GM12878 (cell line): ENCODE measurements around the gene PKN2. TPM values are rescaled to one million over a fixed set of nuclear protein-coding genes. Genes with fewer than 3 reads are reported as not detected.
A peak's percentile ranks its signal among the peaks of the same experiment; 100 is the strongest.

Experiments used
- ATAC-seq: fragments of 200-7000 bp; cut with Tn5 transposase; 3 replicates; pipeline ENCODE4 v1.9.1; 2020; ENCODE audit warnings: mild to moderate bottlenecking, moderate library complexity
- BruUV-seq: library from RNA; stranded (reverse); fragments of 400-500 nt; replicated peaks from 2 replicates; lab custom pipeline; 2021; lab: Mats Ljungman, UMichigan
- CTCF ChIA-PET: fragments of 300-600 bp; sonication (Branson Sonifier 250); formaldehyde crosslinking; extraction: SDS; loops from one replicate; lab custom pipeline; 2021; ENCODE audit warnings: inconsistent platforms; lab: Yijun Ruan, JAX
- POLR2A ChIA-PET: fragments of 350-600 bp; formaldehyde crosslinking; extraction: SDS; loops from one replicate; lab custom pipeline; 2021; ENCODE audit warnings: inconsistent platforms; lab: Charles Lee
- RAD21 ChIA-PET: fragments of 300-600 bp; sonication (Branson Sonifier 250); formaldehyde crosslinking; loops from one replicate; lab custom pipeline; 2023; ENCODE audit warnings: antibody characterized with exemption; ENCODE audit not compliant: unreplicated experiment; lab: Charles Lee
- SMC1A ChIA-PET: fragments of 300-600 bp; sonication (Branson Sonifier 250); formaldehyde crosslinking; loops from one replicate; lab custom pipeline; 2023; ENCODE audit not compliant: unreplicated experiment, uncharacterized antibody; lab: Charles Lee
- DNase-seq: peaks from one replicate; pipeline ENCODE4 v3.0.0-alpha.2; 2011; ENCODE audit warnings: low read depth, low spot score
- FAIRE-seq: peaks from 3 replicates; lab custom pipeline; 2011; peaks lifted over from hg19 to GRCh38; lab: Jason Lieb, UNC
- H2AFZ ChIP-seq: 2 replicates; pipeline ENCODE4 v1.6.0; 2011; ENCODE audit warnings: low read depth, low read length, control low read depth; ENCODE audit not compliant: control insufficient read depth
- H3K27ac ChIP-seq: 2 replicates; pipeline ENCODE4 v1.5.1; 2011; ENCODE audit warnings: control low read depth; ENCODE audit not compliant: control insufficient read depth, insufficient read depth
- H3K27me3 ChIP-seq, 2 experiments: replicated peaks in 1 of 2; 2 replicates each; pipeline versions ENCODE4 v1.6.0 to v1.6.1; 2011; ENCODE audit warnings: low read length in 1 of 2; ENCODE audit not compliant: control insufficient read depth in 2 of 2, insufficient read depth in 2 of 2
- H3K36me3 ChIP-seq, 2 experiments: 2 replicates each; pipeline ENCODE4 v1.5.1; 2011; ENCODE audit warnings: low read length in 1 of 2; ENCODE audit not compliant: control insufficient read depth in 2 of 2, insufficient read depth in 2 of 2
- H3K4me1 ChIP-seq: 2 replicates; pipeline ENCODE4 v1.6.1; 2011; ENCODE audit warnings: mild to moderate bottlenecking, low read length, moderate library complexity, mixed read lengths; ENCODE audit not compliant: control insufficient read depth, insufficient read depth
- H3K4me2 ChIP-seq: 2 replicates; pipeline ENCODE4 v1.6.0; 2011; ENCODE audit warnings: control low read depth; ENCODE audit not compliant: control insufficient read depth, insufficient read depth
- H3K4me3 ChIP-seq: fragments of 200-600 bp; sonication (generic); 2 replicates; pipeline ENCODE4 v1.5.1; 2016
- H3K79me2 ChIP-seq: 2 replicates; pipeline ENCODE4 v1.6.0; 2011; ENCODE audit warnings: low read length; ENCODE audit not compliant: control insufficient read depth, insufficient read depth
- H3K9ac ChIP-seq: 2 replicates; pipeline ENCODE4 v1.8.0; 2011; ENCODE audit warnings: low read length, control low read depth, mixed read lengths; ENCODE audit not compliant: control insufficient read depth, insufficient read depth
- H3K9me3 ChIP-seq: replicated peaks from 3 replicates; pipeline ENCODE4 v1.5.1; 2011; ENCODE audit warnings: mild to moderate bottlenecking, low read length; ENCODE audit not compliant: control insufficient read depth, insufficient read depth
- H4K20me1 ChIP-seq: 2 replicates; pipeline ENCODE4 v1.6.0; 2011; ENCODE audit not compliant: control insufficient read depth, insufficient read depth
- EED ChIP-seq: sonication (generic); IDR thresholded peaks from 2 replicates; pipeline ENCODE4 v1.6.1; 2016; ENCODE audit warnings: antibody characterized with exemption, low read depth
- JUNB ChIP-seq: IDR thresholded peaks from 2 replicates; pipeline ENCODE4 v1.6.1; 2016; ENCODE audit warnings: antibody characterized with exemption, mild to moderate bottlenecking
- MTA2 ChIP-seq: fragments of 450-650 bp; IDR thresholded peaks from 2 replicates; pipeline ENCODE4 v1.6.1; 2016; ENCODE audit warnings: low read depth, mild to moderate bottlenecking, moderate library complexity
- NBN ChIP-seq: fragments of 450-650 bp; IDR thresholded peaks from 2 replicates; pipeline ENCODE4 v1.6.1; 2016
- NR2C1 ChIP-seq: fragments of 450-650 bp; IDR thresholded peaks from 2 replicates; pipeline ENCODE4 v1.6.1; 2017; ENCODE audit warnings: antibody characterized with exemption, mild to moderate bottlenecking, moderate library complexity
- NR2C2 ChIP-seq: IDR thresholded peaks from 2 replicates; pipeline ENCODE4 v1.6.1; 2011; ENCODE audit warnings: borderline replicate concordance, low read depth; ENCODE audit not compliant: control insufficient read depth, insufficient read length
- NR2F1 ChIP-seq: fragments of 450-650 bp; conservative IDR thresholded peaks from 2 replicates; pipeline ENCODE4 v1.6.1; 2017; ENCODE audit warnings: mild to moderate bottlenecking
- PAX5 ChIP-seq: IDR thresholded peaks from 2 replicates; pipeline ENCODE4 v1.6.1; 2011; ENCODE audit warnings: low read depth, low read length, borderline replicate concordance
- POLR2A ChIP-seq: IDR thresholded peaks from 2 replicates; pipeline ENCODE4 v1.6.1; 2011; ENCODE audit warnings: low read depth, mild to moderate bottlenecking, low read length
- RAD51 ChIP-seq: fragments of 450-650 bp; IDR thresholded peaks from 2 replicates; pipeline ENCODE4 v1.6.1; 2016; ENCODE audit warnings: moderate library complexity, mild to moderate bottlenecking, inconsistent platforms
- SPI1 ChIP-seq: IDR thresholded peaks from 2 replicates; pipeline ENCODE4 v1.6.1; 2011; ENCODE audit warnings: low read depth, mild to moderate bottlenecking, low read length, moderate library complexity, borderline replicate concordance; ENCODE audit not compliant: insufficient read depth
- WGBS: methylation state at CpG from one replicate; pipeline ENCODE4 v1.1.6; 2016; ENCODE audit warnings: low lambda C conversion rate; ENCODE audit not compliant: insufficient replicate concordance, insufficient coverage; ENCODE audit errors: missing lambda C conversion rate; 5-methylcytosine and 5-hydroxymethylcytosine counted together
- in situ Hi-C: fragments of 300-500 bp; cut with MboI; formaldehyde crosslinking; loops from 9 replicates; pipeline ENCODE4 v1.14.3; 2018; ENCODE audit warnings: mixed read lengths
- intact Hi-C: fragments of 100-400 bp; cut with micrococcal nuclease; formaldehyde crosslinking; loops from one replicate; pipeline ENCODE4 v1.14.2; 2022; ENCODE audit not compliant: unreplicated experiment
- polyA plus RNA-seq, 11 experiments: library from polyadenylated mRNA; depleted of rRNA in 4 of 11; unstranded in 6 of 11; stranded (reverse) in 5 of 11; fragments of >200 nt; fragmentation: Nextera tagmentation in 4 of 11; fragmentation: Illumina TruSeq in 1 of 11; extraction: Ambion mirVana in 4 of 11; extraction: Trizol in 1 of 11; gene quantifications; 1 replicate in 1 of 11; 2 replicates in 10 of 11; pipeline versions ENCODE4 v1.2.1 to v1.2.3, GENCODE V29; 2011 to 2016; ENCODE audit warnings: inconsistent platforms in 2 of 11, missing spikeins in 2 of 11, low read depth in 1 of 11
- total RNA-seq, 4 experiments: library from RNA; depleted of rRNA in 3 of 4; stranded (reverse); fragments of >200 nt in 3 of 4; fragmentation: Illumina TruSeq in 1 of 4; extraction: Trizol in 1 of 4; gene quantifications; 2 replicates each; pipeline versions ENCODE4 v1.2.1 to v1.2.3, GENCODE V29; 2013 to 2021
- TF ChIP-seq, protein P1 (sequence below): IDR thresholded peaks from 2 replicates; pipeline ENCODE4 v1.6.1; 2011; ENCODE audit warnings: borderline replicate concordance, low read depth, mild to moderate bottlenecking, moderate library complexity, mixed read lengths, low read length; ENCODE audit not compliant: insufficient read depth; ENCODE audit errors: extremely low read length
- TF ChIP-seq, protein P2 (sequence below): IDR thresholded peaks from 2 replicates; pipeline ENCODE4 v1.6.1; 2012; ENCODE audit warnings: improper control_type of control experiment, low read depth, low read length; ENCODE audit not compliant: insufficient replicate concordance

PKN2 gene
- total and polyA plus RNA-seq, 10 of the 15 experiments (the other 5 are each of a cell fraction or from before 2014, with no cell fraction given), result 2.6 to 18.3 (median 12.9) TPM

DNA sequence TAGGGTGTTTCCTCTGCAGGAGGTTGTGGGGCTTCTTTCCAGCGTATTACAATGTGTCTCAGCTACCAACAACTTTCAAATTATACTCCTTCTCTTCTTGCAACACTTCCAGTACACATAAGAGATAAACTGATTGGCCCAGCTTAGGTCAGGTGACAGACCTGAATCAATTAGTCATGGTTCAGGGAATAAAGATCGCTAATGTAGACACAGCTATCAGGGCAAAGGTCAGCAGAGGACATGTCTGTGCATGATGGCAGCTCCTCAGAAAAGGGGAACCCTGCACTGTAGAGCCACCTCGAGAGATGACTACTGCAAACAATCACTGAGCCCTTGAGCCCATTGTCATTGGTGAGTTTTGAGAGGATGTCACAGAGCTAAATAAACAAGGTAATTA is 36.8 kb upstream of the PKN2 start:
- BruUV-seq, result no TSS peak

More for the DNA sequence above, 36.8 kb upstream of the PKN2 start:
- ATAC-seq (peak; percentile 96), FAIRE-seq (no peak), DNase-seq (no peak)
- POLR2A ChIA-PET, result interaction anchor here (0.7 to 1.1 kb wide), 4 partner anchors 14 to 54 kb away, joined by 3 to 7 read pairs (median 4); no protein-coding TSS in a partner anchor
- no peaks in the 10 kb centered on the region for H3K9me3 ChIP-seq
- CTCF ChIA-PET, result interaction anchor here (0.6 to 17.1 kb wide), 8 partner anchors 10 to 1059 kb away, joined by 3 to 293 read pairs (median 6); partner anchors contain the start of gene PKN2
- 17% methylated on average over 3 of the region's 3 CpGs for WGBS
- H3K4me3 ChIP-seq, result no peak overlapping the region
- no peak overlapping the region for H3K27ac ChIP-seq
- H4K20me1 ChIP-seq, result no peaks in the 10 kb centered on the region
- no peaks in the 10 kb centered on the region for H3K27me3 ChIP-seq
- intact Hi-C loops, result no loop called here
- no peaks in the 10 kb centered on the region for H3K79me2 ChIP-seq
- RAD21 ChIA-PET, result interaction anchor here (0.7 to 2.4 kb wide), 5 partner anchors 9 to 229 kb away, joined by 3 to 21 read pairs (median 4); partner anchors contain the start of gene PKN2
- H3K36me3 ChIP-seq, result no peaks in the 10 kb centered on the region
- 0 out of 2 replicates have a peak, but pooled peaks have one; percentile 34 for TF ChIP-seq PAX5
- peak; percentile 82 for TF ChIP-seq NR2C1
- TF ChIP-seq NR2F1, result peak; percentile 93
- no peak for TF ChIP-seq NR2C2
- TF ChIP-seq RAD51, result peak; percentile 80; the same call in 1 of the 2 replicates
- TF ChIP-seq, protein P1, sequence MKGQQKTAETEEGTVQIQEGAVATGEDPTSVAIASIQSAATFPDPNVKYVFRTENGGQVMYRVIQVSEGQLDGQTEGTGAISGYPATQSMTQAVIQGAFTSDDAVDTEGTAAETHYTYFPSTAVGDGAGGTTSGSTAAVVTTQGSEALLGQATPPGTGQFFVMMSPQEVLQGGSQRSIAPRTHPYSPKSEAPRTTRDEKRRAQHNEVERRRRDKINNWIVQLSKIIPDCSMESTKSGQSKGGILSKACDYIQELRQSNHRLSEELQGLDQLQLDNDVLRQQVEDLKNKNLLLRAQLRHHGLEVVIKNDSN, result peak; percentile 3
- TF ChIP-seq JUNB, result no peak
- TF ChIP-seq EED, result no peak
- peak; percentile 70 for TF ChIP-seq MTA2
- TF ChIP-seq SPI1, result peak; percentile 73
- TF ChIP-seq NBN, result 0 out of 2 replicates have a peak, but pooled peaks have one; percentile 32
- TF ChIP-seq, protein P2, sequence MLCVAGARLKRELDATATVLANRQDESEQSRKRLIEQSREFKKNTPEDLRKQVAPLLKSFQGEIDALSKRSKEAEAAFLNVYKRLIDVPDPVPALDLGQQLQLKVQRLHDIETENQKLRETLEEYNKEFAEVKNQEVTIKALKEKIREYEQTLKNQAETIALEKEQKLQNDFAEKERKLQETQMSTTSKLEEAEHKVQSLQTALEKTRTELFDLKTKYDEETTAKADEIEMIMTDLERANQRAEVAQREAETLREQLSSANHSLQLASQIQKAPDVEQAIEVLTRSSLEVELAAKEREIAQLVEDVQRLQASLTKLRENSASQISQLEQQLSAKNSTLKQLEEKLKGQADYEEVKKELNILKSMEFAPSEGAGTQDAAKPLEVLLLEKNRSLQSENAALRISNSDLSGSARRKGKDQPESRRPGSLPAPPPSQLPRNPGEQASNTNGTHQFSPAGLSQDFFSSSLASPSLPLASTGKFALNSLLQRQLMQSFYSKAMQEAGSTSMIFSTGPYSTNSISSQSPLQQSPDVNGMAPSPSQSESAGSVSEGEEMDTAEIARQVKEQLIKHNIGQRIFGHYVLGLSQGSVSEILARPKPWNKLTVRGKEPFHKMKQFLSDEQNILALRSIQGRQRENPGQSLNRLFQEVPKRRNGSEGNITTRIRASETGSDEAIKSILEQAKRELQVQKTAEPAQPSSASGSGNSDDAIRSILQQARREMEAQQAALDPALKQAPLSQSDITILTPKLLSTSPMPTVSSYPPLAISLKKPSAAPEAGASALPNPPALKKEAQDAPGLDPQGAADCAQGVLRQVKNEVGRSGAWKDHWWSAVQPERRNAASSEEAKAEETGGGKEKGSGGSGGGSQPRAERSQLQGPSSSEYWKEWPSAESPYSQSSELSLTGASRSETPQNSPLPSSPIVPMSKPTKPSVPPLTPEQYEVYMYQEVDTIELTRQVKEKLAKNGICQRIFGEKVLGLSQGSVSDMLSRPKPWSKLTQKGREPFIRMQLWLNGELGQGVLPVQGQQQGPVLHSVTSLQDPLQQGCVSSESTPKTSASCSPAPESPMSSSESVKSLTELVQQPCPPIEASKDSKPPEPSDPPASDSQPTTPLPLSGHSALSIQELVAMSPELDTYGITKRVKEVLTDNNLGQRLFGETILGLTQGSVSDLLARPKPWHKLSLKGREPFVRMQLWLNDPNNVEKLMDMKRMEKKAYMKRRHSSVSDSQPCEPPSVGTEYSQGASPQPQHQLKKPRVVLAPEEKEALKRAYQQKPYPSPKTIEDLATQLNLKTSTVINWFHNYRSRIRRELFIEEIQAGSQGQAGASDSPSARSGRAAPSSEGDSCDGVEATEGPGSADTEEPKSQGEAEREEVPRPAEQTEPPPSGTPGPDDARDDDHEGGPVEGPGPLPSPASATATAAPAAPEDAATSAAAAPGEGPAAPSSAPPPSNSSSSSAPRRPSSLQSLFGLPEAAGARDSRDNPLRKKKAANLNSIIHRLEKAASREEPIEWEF, result no peak
- no peak for TF ChIP-seq POLR2A
- H3K4me1 ChIP-seq, result no peaks in the 10 kb centered on the region
- no peak overlapping the region for H2AFZ ChIP-seq
- in situ Hi-C loops, result no loop called here
- SMC1A ChIA-PET, result interaction anchor here (0.6 to 5.3 kb wide), 17 partner anchors 8 to 343 kb away, joined by 3 to 20 read pairs (median 4); no protein-coding TSS in a partner anchor
- H3K9ac ChIP-seq, result no peak overlapping the region
- no peak overlapping the region for H3K4me2 ChIP-seq
